Natural killer cell (primary cell): ENCODE results near the gene FOXB2. TPM values are rescaled to one million over a fixed set of nuclear protein-coding genes. Genes with fewer than 3 reads are reported as not detected.

Experiments used
- ATAC-seq, 3 donors: fragments of 150-1000 bp in 2 of 3; fragments of 200-7000 bp in 1 of 3; cut with Tn5 transposase; 1 replicate in 1 of 3; 2 replicates in 2 of 3; pipeline ENCODE4 v1.10.0; 2021; ENCODE audit warnings: mild to moderate bottlenecking in 2 of 3, moderate library complexity in 2 of 3
- DNase-seq, 2 donors: peaks; one replicate each; pipeline versions ENCODE4 v3.0.0 to v3.0.0-alpha.2; 2013 to 2021; ENCODE audit warnings: mixed read lengths in 1 of 2
- H3K27ac ChIP-seq: one replicate; pipeline ENCODE4 v1.5.1; 2013; ENCODE audit warnings: mild to moderate bottlenecking, low read length
- H3K27me3 ChIP-seq: one replicate; pipeline ENCODE4 v1.6.1; 2013; ENCODE audit warnings: low read length; ENCODE audit not compliant: control insufficient read depth, insufficient read depth
- H3K36me3 ChIP-seq: one replicate; pipeline ENCODE4 v1.6.1; 2013; ENCODE audit warnings: low read length; ENCODE audit not compliant: control insufficient read depth, insufficient read depth
- H3K4me1 ChIP-seq: one replicate; pipeline ENCODE4 v1.6.1; 2013; ENCODE audit warnings: low read length; ENCODE audit not compliant: control insufficient read depth, insufficient read depth
- H3K4me3 ChIP-seq: one replicate; pipeline ENCODE4 v1.5.1; 2013; ENCODE audit warnings: low read length
- H3K9me3 ChIP-seq: one replicate; pipeline ENCODE4 v1.6.1; 2013; ENCODE audit warnings: low read length; ENCODE audit not compliant: control insufficient read depth, insufficient read depth
- H3K27ac Mint-ChIP-seq, 2 donors: one replicate each; pipeline ENCODE4 v1.8.0; 2022; ENCODE audit warnings: mild to moderate bottlenecking in 2 of 2, mixed read lengths in 2 of 2, moderate library complexity in 1 of 2
- H3K27me3 Mint-ChIP-seq, 2 donors: one replicate each; pipeline ENCODE4 v1.8.0; 2022; ENCODE audit warnings: low read depth in 2 of 2, mixed read lengths in 2 of 2
- H3K36me3 Mint-ChIP-seq: one replicate; pipeline ENCODE4 v1.8.0; 2022; ENCODE audit warnings: mixed read lengths
- H3K4me1 Mint-ChIP-seq, 2 donors: one replicate each; pipeline ENCODE4 v1.8.0; 2022; ENCODE audit warnings: mixed read lengths in 2 of 2
- H3K4me3 Mint-ChIP-seq: one replicate; pipeline ENCODE4 v1.8.0; 2022; ENCODE audit warnings: mild to moderate bottlenecking, moderate library complexity, mixed read lengths
- H3K9me3 Mint-ChIP-seq, 2 donors: one replicate each; pipeline ENCODE4 v1.8.0; 2022; ENCODE audit warnings: mixed read lengths in 2 of 2
- CTCF ChIP-seq: fragments of 200-600 bp; IDR thresholded peaks from one replicate; pipeline ENCODE4 v1.8.0; 2022; ENCODE audit warnings: antibody characterized with exemption
- WGBS: methylation state at CpG from one replicate; pipeline ENCODE4 v1.1.7; 2013; ENCODE audit warnings: missing lambda C conversion rate; ENCODE audit not compliant: insufficient coverage; 5-methylcytosine and 5-hydroxymethylcytosine counted together
- intact Hi-C: fragments of 100-400 bp; cut with micrococcal nuclease; formaldehyde crosslinking; loops from one replicate; pipeline ENCODE4 v1.14.2; 2022
- total RNA-seq, 4 donors: library from RNA; stranded (reverse); fragments of 120-200 nt in 1 of 4; gene quantifications; one replicate each; pipeline versions ENCODE4 v1.2.3 to v1.2.4, GENCODE V29; 2013 to 2022

FOXB2 gene
- total RNA-seq, 3 donors from 2014 or later (not counting 1 experiment from before 2014, with no cell fraction given): not detected

- H3K36me3 ChIP-seq: no peaks in the 10 kb centered on the region
- no peak for TF ChIP-seq CTCF
- peaks cover 9% of the 10 kb centered on the region for H3K4me1 ChIP-seq
- intact Hi-C loops: no loop called here
- peaks cover 7% of the 10 kb centered on the region for H3K9me3 ChIP-seq
- WGBS: 4% methylated on average over 12 of the region's 12 CpGs
- Mint-ChIP-seq H3K36me3 (no peaks in the 10 kb centered on the region), H3K27ac (no peak overlapping the region), H3K4me1 (peaks cover 9% of the 10 kb centered on the region in 2 donors), H3K9me3 (no peaks in the 10 kb centered on the region), H3K27me3 (peaks cover 70 to 71% of the 10 kb centered on the region in 2 donors), H3K4me3 (no peak overlapping the region)
- peaks cover 69% of the 10 kb centered on the region for H3K27me3 ChIP-seq
- H3K4me3 ChIP-seq: no peak overlapping the region
- H3K27ac ChIP-seq: no peak overlapping the region
- DNase-seq (no peak), ATAC-seq (no peak)
These were observed 553 bp upstream of the FOXB2 start for GRCh38 chr9:77018969-77019235.

GRCh38 chr9:77019926-77020412 is 514 bp downstream of the FOXB2 start:
- H3K27me3 Mint-ChIP-seq: peaks cover 67 to 70% of the 10 kb centered on the region in 2 donors
- intact Hi-C loops: no loop called here
- H3K27me3 ChIP-seq: peaks cover 59% of the 10 kb centered on the region
- 7% methylated on average over 49 of the region's 58 CpGs for WGBS
- H3K4me3 Mint-ChIP-seq: no peak overlapping the region
- H3K36me3 ChIP-seq: no peaks in the 10 kb centered on the region
- ATAC-seq (no peak), DNase-seq (no peak)
- H3K27ac Mint-ChIP-seq: no peak overlapping the region
- H3K27ac ChIP-seq: no peak overlapping the region
- H3K4me1 Mint-ChIP-seq: peaks cover 9% of the 10 kb centered on the region in 2 donors
- H3K4me1 ChIP-seq: peaks cover 9% of the 10 kb centered on the region
- peaks cover 5% of the 10 kb centered on the region for H3K9me3 ChIP-seq
- no peak overlapping the region for H3K4me3 ChIP-seq
- H3K9me3 Mint-ChIP-seq: no peaks in the 10 kb centered on the region
- no peaks in the 10 kb centered on the region for H3K36me3 Mint-ChIP-seq
- no peak for TF ChIP-seq CTCF

- no peak for DNase-seq
- no peak for TF ChIP-seq CTCF
- Histone ChIP-seq H3K27me3 (peaks cover 56% of the 10 kb centered on the region), H3K27ac (no peak overlapping the region), H3K4me3 (no peak overlapping the region), H3K36me3 (no peaks in the 10 kb centered on the region), H3K4me1 (peaks cover 9% of the 10 kb centered on the region), H3K9me3 (no peaks in the 10 kb centered on the region)
- ATAC-seq: peak in 1 of 3 donors; percentile 13
- Mint-ChIP-seq H3K9me3 (no peaks in the 10 kb centered on the region), H3K36me3 (no peaks in the 10 kb centered on the region), H3K27me3 (peaks cover 63 to 70% of the 10 kb centered on the region in 2 donors), H3K27ac (no peak overlapping the region), H3K4me1 (peaks cover 9% of the 10 kb centered on the region in 2 donors), H3K4me3 (peak overlapping the region; percentile 37)
- intact Hi-C loops: no loop called here
- 3% methylated on average over 75 of the region's 75 CpGs for WGBS
These were observed 1.2 kb downstream of the FOXB2 start for GRCh38 chr9:77020413-77021290.
